IPS-18c (cell line): ENCODE data around the gene LRFN2.

Experiments
- H3K4me3 ChIP-seq: 2 replicates; pipeline ENCODE4 v1.7.0; 2013; ENCODE audit warnings: low read depth, mild to moderate bottlenecking, low read length, moderate library complexity; ENCODE audit not compliant: insufficient read depth
- H3K9me3 ChIP-seq: one replicate; pipeline ENCODE4 v1.6.1; 2013; ENCODE audit warnings: mild to moderate bottlenecking, low read length, moderate library complexity; ENCODE audit not compliant: control insufficient read depth, insufficient read depth

The LRFN2 gene

DNA sequence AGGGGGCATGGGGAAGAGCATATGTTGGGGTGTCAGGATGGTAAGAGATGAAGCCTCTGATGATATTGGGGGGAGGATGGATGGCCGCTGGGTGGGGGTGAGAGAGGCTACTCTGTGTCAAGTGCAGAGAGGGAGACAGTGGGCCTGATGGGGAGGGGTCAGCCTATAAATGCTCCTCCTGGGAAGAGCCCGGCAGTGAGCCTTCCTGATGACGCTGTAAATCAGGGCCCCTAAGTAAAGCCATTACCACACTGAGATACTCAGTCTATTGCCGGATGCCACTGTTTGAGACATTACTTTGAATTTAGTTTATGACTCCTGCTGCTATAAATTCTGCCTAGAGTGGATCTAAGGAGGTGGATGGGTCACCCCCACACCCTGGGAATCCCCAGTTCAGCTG lies 28.1 kb downstream of the LRFN2 start:
- Histone ChIP-seq H3K4me3 (no peak overlapping the region), H3K9me3 (no peaks in the 10 kb centered on the region)

DNA sequence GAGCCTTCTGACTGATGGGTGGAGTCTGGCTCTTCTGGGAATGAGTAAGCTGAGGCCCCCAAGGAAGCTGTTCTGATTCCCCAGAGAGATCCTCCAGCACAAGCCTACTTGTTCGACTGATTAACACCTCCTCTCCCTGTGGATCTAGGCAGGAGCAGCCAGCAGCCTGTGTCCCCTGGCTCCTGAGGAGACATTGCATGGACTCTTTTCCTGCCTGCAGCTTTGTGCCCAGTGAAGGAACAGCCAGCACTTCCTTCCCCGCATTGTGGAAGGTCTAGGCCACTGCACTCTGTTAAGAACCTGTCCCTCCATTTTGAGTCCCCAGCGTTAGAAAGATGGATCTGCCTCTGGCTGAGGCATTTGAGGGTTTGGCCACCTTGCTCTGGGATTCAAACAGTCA lies 29.1 kb downstream of the LRFN2 start:
- Histone ChIP-seq H3K9me3 (peaks cover 2% of the 10 kb centered on the region), H3K4me3 (no peak overlapping the region)

DNA sequence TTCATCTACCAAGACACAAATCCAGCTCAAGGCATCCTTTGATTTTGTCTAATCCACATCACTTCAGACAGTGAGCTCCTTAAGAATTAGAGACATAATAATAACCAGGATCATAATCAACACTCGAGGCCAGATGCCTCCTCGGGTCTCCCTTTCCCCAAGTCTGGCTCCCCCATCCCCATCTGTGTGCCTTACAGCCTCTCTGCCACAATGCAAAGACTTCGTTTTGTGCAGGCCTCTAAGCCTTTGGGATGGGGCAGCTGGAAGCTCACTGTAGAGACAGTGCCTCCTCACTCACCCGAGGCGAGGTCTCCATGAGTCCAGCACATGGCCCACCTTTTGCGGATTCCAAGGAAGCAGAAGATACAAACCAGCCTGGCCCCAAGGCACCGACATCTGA lies 30.3 kb downstream of the LRFN2 start:
- peaks cover 2% of the 10 kb centered on the region for H3K9me3 ChIP-seq
- no peak overlapping the region for H3K4me3 ChIP-seq

DNA sequence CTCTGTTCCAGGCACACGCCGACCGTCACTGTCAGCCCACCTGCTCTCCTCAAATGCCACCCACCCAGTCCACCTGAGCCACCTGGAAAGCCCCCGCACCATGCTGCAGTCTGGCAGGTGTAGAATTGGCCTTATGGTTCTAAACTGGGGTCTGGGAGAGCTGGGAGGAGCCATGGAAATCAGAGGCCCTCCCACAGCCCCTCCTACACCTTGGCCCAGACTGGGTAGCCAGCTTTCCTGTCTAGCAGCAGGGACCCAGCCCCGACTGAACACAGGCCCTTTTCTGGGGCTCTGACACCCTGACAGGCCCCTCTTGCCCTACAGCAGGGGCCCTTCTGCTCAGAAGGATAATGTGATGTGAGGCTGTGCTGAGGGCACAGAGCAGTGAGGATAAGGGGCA lies 31.1 kb downstream of the LRFN2 start:
- Histone ChIP-seq H3K4me3 (no peak overlapping the region), H3K9me3 (peaks cover 2% of the 10 kb centered on the region)

DNA sequence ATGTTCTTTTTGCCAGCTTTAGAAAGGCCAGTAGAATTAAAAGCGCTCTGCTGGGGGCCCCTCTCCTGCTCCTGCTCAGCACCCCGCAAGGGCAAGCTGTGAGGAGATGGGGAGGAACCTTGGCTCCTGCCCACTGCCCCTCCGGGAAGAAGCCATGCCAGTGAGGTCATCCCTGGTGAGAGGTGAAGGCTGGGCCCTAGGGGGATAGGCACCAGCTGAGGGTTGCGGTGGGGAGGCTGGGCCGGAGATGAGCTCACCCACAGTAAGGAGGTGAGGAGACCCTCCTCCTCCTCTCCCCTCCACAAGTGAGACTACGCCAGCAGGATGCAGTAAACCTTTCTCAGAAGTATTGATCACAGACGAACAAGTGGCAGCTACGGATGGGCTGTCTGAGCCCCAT lies 32.1 kb downstream of the LRFN2 start:
- no peak overlapping the region for H3K4me3 ChIP-seq
- peaks cover 2% of the 10 kb centered on the region for H3K9me3 ChIP-seq

DNA sequence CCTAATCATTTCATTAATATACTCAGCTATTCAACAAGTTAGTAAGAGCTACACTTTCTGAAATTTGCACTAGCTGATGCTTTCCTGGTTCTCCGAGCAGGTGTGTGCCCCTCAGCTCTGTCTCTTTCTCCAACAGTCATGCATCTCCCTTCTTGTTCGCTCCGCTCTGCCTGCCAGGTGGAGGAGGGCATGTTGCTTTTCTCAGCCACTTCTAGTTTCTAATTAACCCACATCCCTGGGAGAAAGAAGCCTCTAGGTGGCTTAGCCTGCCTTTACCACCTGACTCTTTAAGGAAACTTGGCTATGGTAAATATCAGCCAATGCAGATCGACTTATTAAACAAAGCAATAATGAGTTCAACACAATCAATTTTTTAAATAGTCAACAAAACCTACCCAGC lies 34.2 kb downstream of the LRFN2 start:
- no peak overlapping the region for H3K4me3 ChIP-seq

DNA sequence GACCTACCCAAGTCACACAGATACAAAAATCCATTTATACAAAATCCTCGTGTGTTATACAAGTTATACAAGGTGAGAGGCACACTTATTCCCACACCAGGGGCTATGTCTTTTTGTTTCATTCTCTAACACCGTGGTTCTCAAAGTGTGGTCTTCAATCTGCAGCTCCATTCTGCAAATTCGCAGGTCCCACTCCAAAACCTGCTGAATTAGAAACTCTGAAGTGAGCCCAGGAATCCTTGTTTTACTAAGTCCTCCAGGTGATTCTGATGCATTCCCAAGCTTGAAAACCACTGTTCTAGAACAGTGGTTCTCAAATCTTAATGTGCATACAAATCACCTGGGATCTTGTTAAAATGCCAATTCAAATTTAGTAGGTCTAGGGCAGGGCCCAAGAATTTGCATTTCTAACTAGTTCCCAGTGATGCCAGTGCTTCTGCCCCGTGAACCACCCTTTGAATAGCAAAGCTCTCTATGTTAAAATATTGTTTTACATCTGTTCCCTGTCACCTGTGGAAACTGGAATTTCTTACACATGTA lies 35.1 kb downstream of the LRFN2 start:
- H3K4me3 ChIP-seq = no peak overlapping the region
- H3K9me3 ChIP-seq = peaks cover 2% of the 10 kb centered on the region

More for the DNA sequence above, 34.2 kb downstream of the LRFN2 start:
- H3K9me3 ChIP-seq = peaks cover 2% of the 10 kb centered on the region

DNA sequence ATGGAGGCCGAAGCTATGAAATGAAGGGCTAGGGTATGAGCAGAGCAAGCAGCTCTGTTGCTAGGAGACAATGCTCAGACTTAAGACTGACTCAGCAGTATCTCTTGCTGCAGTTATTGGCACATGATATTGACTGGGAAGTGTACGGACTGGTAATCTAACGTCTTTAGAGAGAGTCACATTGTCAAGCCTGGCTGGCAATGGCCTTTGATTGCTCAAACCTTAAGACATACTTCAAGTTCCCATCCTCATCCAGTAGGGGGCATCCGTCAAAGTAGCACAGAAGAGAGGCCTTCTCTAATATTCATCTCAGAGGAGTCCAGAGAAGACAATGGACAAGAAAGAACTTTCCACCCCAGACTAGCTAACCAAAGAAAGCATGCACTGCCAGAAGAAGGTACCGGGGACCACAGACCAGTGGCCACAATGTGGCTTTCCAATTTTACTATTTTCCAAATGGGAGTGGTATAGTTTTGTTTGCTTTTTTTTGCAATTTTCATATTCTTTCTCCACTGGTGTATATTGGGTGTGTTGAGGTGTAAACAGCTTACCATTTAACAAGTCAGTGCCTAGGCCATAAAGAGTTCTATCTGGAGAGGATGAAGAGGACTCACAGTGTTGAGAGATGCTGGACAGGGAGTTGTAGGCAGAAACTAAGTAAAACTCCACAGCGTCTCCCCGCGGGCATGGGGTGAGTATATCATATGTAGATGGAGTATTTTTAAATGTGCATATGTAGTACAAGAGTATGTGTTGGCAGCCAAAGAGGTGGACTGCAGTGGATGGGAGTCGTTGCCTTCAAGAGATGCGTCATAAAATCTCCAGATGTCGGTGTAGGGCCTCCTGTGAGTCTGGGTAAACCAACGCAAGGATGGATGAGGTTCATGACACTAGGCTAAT lies 36.7 kb downstream of the LRFN2 start:
- peaks cover 2% of the 10 kb centered on the region for H3K9me3 ChIP-seq
- no peak overlapping the region for H3K4me3 ChIP-seq

DNA sequence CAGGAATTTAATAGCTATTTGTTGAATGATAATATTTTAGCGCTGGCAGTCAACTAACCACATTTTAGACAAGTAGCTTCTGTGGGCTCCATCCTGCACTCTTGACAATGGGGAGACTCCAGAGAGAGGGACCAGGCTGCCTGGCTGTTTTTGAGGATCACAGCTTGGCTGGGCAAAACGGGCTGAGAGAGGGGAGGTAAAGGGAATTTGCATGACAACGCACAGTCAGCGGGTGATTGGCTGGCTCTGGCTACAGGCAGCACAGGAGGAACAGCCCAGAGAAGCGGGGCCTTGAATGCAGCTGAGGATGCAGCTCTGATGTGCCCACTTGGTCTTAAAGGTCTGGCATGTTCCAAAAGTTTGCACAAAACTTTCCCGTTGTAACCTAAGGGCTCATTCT lies 41.2 kb downstream of the LRFN2 start:
- H3K9me3 ChIP-seq = no peaks in the 10 kb centered on the region
- H3K4me3 ChIP-seq = no peak overlapping the region

DNA sequence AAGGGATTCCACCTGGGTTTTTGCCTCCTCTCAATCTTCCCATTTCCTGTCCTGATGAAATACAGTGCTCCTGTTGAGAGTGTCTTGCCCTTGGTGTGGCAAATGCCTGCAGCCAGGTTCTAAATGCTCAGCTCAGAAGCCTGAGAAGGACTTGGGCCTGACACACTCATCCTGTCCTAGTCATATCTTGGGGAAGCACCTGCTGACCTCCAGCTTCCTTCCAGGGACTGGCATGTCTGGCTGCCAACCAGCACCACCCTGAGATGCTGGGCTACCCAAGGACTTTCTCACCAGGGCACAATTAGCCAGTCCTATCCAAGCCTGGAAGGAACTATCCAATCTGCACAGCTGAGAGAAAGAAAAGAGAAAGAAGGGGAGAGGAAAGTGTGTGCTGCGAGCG lies 43.4 kb downstream of the LRFN2 start:
- H3K9me3 ChIP-seq = no peaks in the 10 kb centered on the region
- no peak overlapping the region for H3K4me3 ChIP-seq

DNA sequence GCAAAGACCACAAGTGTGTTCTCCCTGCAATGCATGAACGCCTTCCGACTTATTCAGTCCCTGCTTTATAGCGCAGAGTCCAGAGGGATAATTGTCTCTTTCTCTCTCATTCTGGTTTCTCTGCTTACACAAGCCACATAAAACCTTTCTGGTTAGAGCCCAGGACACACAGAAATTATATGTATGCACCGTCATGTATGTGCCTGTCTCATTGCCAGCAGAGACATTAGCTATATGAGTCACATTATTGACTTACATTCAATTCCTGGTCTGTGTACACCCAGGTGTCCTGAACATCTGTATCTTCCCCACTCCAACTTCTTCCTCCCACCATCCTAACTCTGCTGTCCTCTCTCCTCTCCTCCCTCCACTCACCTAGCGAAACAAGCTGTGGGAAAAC lies 44.0 kb downstream of the LRFN2 start:
- Histone ChIP-seq H3K4me3 (no peak overlapping the region), H3K9me3 (no peaks in the 10 kb centered on the region)

DNA sequence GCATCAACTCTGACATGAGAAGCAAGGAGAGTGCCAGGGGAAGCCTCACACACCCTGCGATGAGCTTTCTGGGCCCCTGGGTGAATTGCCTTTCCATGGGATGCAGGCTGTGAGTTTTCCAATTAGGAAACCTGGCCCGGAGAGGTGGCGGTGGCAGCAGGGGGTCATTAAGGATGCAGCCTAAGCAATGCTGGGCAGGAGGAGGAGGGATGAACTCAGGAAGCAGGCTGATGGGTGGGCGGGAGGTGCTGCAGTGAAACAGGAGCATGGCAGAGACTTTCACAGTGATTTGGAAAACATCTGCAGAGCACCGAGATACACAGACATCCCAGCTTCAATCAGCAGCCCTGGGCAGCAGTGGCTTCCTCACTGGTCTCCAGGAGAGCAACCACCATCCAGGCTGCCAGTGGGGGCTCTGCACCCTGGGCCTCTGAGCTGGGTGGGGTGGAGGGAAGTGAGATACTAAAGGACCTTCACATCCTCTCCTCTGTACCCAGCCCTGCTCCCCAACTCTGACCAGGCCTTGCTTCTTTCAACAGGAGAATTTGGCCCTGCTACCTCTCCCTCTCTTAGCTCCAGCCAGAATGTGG lies 44.9 kb downstream of the LRFN2 start:
- Histone ChIP-seq H3K4me3 (no peak overlapping the region), H3K9me3 (no peaks in the 10 kb centered on the region)

DNA sequence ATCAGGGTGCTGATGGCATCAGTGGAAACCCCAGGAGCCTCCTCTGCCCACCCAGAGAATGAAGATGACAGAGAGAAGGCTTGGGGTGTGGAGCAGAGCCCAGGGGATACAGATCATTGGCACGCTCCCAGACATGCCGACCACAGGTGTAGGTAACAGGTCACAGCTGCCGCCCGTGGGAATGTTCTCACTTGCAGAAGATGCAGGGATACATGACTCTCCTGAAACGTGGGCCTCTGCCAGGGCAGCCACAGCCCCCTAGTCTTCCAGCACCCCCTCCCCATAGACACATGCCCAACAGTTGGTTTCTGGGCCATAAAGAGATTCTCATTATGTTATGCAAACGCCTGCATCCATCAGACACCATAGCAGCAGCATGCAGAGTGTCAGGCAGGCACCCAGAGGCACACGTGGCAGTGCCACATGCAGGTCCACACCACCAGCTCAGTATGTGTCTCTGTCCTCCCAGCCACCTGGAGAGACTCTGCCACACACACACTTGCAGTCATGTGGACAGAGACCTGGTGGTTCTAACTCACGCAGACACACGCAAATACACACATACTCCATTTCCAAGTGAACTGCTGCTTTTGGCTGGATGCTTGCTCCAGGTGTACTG lies 45.5 kb downstream of the LRFN2 start:
- no peaks in the 10 kb centered on the region for H3K9me3 ChIP-seq
- no peak overlapping the region for H3K4me3 ChIP-seq

DNA sequence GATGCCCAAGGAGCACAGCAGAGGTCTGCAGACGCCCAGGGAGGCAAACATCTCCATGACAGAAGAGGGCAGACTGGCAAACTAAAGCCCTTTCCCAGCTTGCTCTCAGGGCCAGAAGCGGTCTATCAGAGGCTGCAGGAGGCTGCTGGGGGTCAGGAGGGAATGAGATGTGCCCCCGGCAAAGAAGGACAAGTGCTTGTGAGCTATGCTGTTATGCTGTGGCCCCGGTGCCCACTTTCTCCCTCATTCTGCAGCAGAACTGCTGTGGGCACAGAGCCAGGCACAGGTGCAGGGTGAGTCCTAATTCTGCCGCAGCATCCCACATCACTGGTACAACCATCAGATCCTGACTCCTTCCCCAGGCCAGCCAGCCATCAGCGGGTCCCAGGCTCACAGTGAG lies 46.4 kb downstream of the LRFN2 start:
- Histone ChIP-seq H3K4me3 (no peak overlapping the region), H3K9me3 (no peaks in the 10 kb centered on the region)

DNA sequence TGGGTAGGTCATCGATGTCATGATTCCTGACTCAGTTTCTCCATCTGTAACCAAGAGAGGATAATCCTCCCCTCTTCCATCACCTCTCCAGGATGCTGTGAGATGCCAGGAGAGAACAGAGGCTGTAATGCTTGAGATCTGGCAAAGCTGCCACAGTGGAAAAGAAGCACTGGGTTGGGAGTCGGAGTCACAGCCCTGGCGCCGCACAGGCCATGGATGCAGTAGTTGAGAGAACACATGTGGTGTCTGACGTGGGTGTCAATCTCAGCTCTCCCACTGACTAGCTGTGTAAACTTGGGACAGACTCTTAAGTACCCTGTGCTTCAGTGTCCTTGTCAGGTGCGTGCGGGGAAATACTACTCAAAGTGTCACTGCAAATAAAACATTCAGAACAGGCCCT lies 47.3 kb downstream of the LRFN2 start:
- no peaks in the 10 kb centered on the region for H3K9me3 ChIP-seq
- no peak overlapping the region for H3K4me3 ChIP-seq

DNA sequence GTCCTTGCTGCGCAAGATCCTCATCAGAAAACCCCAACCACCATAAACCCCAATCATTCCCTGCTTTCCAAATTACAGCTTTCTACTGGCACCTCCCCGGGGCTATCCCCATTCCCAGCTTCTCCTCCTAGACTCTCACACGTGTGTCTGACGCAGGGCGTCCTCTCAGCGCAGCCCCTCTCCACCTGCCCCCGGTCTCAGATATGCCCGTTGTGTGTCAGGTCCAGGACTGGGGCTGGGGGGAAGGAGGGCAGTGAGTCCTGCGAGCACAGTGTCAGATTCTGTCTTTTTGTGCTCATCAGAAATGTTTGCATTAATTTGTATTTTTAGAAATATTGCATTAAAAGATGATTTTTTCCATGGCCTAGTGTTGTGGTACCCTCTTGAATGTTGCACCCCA lies 48.6 kb downstream of the LRFN2 start:
- Histone ChIP-seq H3K9me3 (no peaks in the 10 kb centered on the region), H3K4me3 (no peak overlapping the region)

DNA sequence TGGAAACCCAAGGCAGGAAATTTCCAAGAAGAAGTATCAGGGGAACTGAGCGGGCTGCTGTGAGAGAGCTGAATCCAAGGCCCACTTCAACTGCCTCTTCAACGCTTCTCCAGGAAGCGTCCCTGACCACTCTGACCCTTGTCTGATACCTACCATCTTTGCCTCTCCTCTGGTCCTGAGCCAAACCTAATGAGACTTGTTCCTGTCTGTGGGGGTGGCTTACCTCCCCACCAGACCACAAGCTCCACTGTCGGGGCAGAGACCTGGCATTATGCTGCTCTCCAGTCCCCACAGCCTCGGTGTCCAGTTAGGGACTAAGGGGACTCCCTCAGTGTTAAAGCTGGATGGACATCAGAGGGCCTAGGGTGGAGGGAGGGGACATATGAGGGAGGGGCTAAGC lies 49.7 kb downstream of the LRFN2 start:
- Histone ChIP-seq H3K9me3 (no peaks in the 10 kb centered on the region), H3K4me3 (no peak overlapping the region)

DNA sequence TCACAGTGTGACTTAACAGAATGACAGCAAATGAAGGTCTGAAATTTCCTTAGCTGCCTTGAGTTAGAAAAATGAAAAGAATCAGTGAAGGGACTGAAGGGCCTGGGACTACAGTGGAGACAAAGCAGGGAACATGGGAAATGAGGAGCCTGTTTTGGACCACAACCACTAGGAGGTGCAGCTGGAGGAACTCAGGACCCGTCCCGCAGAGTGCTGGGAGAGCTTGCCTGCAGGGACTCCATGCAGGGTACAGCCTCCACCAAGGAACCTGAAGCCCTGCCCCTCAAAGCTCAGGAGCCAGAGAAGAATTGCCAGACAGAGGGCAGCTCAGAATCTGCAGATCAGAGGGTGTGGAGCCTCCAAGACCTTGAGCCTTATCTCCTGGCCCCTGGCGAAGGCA lies 50.7 kb downstream of the LRFN2 start:
- H3K9me3 ChIP-seq = no peaks in the 10 kb centered on the region
- H3K4me3 ChIP-seq = no peak overlapping the region
